ENCODE results near the gene CNOT6L.

DNA sequence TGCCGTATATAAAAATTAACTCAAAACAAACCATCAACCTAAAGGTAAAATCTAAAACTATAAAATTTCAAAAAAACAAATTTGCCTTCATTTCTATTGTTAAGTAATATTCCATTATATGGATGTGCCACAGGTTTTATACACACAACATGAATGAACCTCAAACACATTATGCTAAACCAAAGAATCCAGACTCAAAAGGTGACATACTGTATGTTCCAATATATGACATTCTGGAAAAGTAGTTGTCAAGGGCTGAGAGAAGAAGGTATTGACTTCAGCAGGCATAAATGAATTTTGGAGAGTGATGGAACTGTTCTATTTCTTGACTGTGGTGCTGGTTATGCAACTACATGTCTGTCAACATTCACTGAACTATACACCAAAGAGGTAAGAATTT is 56.6 kb downstream of the CNOT6L start:
- no peak for TF ChIP-seq EP300 (IDR thresholded peaks at IDR 0.05)
- TF ChIP-seq, protein P1, sequence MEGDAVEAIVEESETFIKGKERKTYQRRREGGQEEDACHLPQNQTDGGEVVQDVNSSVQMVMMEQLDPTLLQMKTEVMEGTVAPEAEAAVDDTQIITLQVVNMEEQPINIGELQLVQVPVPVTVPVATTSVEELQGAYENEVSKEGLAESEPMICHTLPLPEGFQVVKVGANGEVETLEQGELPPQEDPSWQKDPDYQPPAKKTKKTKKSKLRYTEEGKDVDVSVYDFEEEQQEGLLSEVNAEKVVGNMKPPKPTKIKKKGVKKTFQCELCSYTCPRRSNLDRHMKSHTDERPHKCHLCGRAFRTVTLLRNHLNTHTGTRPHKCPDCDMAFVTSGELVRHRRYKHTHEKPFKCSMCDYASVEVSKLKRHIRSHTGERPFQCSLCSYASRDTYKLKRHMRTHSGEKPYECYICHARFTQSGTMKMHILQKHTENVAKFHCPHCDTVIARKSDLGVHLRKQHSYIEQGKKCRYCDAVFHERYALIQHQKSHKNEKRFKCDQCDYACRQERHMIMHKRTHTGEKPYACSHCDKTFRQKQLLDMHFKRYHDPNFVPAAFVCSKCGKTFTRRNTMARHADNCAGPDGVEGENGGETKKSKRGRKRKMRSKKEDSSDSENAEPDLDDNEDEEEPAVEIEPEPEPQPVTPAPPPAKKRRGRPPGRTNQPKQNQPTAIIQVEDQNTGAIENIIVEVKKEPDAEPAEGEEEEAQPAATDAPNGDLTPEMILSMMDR (IDR thresholded peaks at IDR 0.05): no peak
- no peak for TF ChIP-seq POLR2A (IDR thresholded peaks at IDR 0.05)
- TF ChIP-seq POLR2AphosphoS5 (IDR thresholded peaks at IDR 0.05): no peak
